Activated T-cell treated with anti-CD3 and anti-CD28 coated beads for 48 hours (primary cell): ENCODE data around the gene FBXO41.
A peak's percentile ranks its signal among the peaks of the same experiment; 100 is the strongest.
"Not testable (repeated sequence)": the region's sequence is repeated elsewhere in the genome, so short reads cannot be mapped to it uniquely, and the experiment has no call there.

ENCODE experiments used
- DNase-seq: peaks from one replicate; pipeline ENCODE4 v3.0.0-alpha.2; 2020; ENCODE audit warnings: low read depth

The FBXO41 gene

DNA sequence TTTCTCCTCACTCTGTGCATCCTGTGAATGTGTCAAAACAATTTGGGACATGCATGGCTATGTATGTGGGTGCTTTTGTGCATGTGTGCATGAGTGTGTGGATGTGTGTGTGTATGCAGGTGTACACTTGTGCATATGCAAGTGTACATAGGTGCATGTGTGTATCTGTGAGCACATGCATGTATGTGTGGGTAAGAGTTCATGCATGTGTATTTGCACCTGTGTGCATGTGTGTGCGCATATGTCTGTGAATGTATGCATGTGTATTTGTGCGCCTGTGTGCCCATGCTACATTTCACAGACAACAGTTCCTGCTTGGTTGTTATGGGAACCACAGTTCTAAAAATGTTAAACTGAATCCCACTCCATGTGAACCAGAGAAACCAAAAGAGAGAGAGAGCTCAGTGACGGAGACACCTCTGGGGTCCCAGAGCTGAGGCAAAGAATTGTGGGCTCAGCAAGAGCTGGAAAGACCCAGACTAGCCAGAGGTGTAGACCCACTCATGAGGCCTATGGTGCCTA is 1.9 kb upstream of the FBXO41 start:
- DNase-seq: no peak

DNA sequence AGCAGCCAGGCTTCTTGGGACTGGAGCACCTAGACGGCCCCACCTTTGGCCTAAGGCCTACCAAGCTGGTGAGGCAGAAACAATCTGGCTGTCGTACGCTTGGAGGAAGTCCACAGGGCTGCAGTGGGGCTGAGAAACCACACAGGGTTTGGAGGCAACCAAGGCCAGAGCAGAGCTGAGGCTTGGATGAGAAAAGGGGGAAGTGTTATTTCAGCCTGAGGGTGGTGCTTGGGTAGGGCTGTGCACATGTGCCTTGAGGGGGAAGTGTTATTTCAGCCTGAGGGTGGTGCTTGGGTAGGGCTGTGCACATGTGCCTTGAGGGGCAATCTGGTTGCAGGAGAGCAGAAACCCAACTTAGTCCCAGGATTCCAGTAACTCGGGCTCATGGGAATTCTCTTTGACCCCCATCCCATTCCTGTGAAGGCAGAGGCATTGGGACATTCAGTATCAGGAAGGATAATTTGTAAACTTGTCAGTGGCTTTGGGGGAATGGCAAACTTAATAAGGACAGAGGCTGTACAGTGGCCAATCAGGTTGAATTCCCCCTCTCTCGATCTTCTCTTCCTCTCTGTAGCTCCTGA is 971 bp upstream of the FBXO41 start:
- DNase-seq: no peak

DNA sequence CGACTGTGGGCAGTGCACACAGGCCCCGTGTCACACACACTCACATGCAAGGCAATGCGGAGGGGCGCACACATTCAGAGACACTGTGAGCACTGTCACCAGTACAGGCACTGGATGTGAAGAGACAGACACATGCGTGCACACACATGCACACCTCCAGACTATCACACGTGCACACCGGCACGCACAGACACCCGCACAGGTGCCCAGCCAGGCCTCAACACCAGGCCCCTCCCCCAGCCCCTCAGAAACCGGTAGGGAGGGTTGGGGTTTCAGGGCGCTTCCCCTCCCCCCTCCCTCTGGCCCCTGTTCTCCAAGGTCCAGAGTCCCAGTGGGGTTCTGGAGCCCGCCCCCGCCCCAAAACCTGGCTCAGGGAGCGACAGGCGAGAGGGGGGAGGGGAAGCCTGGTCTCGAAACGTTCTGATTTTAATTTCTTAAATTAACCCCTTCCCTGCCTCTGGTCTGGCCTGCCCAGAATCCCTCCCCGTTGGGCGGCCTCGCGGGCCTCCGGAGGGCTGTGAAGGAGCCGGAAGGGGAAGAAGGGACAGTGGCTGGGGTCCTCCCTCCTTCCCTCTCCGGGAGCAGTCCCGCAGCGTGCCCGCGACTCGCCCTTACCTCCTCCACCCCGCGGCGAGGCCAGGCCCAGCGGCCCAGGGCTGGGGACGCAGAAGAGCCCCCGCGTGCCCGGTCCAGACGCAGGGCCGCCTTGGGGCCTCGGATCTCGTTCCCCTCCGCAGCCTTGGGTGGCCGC is 558 bp downstream of the FBXO41 start:
- DNase-seq: peak; percentile 42

DNA sequence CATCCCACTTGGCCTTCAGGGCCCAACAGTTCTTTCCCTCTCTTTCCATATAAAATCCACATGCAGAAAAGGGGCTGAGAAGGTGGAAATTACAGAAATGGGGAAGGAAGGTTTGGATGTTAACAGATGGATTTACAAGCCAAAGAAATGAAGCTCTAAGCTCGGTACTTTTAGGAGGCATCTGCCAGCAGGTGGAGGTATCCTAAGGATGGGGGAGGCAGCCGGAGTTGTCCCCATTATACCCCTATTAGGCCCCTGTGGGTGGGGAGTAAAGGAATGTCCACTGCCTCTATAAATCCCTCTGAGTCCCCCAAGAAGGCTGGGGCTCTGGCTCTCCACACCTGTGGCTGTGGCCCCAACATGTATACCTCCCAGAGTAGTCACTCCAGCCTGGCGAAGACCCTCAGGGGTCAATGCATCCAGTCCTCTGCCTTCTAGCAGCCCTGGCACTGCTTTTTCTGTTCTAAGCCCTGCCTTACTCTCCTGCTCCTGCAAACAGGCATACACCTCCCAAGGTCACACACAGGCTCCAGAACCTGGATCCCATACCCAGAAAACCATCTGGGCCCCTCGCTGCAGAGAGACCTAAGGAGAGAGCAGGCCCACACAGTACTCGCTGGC is 1.2 kb downstream of the FBXO41 start:
- DNase-seq: no peak

DNA sequence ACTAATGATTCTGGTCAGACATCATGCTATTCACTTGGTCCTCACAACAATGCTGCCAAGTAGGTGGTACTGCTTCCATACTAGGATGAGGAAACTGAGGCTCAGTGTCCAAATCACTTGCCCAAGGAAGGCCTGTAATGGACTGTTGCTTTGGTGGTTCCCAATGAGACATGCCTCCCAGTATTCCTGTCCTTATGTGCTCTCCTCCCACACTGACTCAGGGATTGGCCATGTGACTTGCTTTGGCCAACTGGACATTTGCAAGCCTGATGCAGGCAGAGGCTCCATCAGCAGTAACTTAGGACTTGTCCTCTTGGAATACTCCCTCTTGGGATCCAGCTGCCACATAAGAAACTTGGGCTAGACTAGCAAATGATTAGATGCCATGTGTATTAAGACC is 3.0 kb downstream of the FBXO41 start:
- DNase-seq: no peak

DNA sequence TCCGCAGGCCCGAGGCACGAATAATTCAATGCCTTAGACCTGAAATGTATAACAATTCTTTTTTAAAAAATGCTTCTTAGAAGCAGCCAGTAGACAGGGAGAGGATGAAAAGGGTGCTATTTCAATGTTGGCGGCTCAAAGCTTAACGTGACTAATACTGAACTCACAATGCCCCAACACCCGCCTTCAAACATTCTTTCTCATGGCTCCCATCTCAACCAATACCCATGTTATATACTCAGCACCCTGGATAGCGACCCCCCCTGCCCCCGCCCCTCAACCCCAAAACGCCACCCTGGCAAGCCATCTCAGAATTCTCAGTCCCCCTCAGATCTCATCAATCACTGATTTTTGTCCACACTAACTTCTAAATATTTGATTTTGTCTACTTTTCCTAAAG is 4.4 kb downstream of the FBXO41 start:
- DNase-seq: no peak

DNA sequence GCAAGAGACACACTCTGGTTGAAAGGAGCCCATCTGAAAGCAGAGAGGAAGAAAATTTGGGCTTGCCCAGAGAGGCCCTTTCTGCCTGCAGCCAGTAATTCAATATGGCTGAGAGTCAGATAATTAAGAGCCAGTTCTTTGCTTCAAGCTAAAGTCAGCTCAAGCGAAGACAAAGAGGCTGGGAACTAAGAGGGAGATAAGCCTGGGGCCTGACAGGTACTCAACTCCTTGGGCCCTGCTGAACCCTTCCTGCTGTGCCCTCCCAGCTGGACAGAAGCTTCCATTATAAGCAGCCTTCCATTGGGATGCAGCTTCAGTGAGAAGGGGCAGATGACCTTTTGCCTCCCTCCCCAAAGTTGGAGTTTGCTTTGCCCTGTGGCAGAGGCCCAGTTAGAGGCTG is 12.0 kb downstream of the FBXO41 start:
- no peak for DNase-seq

DNA sequence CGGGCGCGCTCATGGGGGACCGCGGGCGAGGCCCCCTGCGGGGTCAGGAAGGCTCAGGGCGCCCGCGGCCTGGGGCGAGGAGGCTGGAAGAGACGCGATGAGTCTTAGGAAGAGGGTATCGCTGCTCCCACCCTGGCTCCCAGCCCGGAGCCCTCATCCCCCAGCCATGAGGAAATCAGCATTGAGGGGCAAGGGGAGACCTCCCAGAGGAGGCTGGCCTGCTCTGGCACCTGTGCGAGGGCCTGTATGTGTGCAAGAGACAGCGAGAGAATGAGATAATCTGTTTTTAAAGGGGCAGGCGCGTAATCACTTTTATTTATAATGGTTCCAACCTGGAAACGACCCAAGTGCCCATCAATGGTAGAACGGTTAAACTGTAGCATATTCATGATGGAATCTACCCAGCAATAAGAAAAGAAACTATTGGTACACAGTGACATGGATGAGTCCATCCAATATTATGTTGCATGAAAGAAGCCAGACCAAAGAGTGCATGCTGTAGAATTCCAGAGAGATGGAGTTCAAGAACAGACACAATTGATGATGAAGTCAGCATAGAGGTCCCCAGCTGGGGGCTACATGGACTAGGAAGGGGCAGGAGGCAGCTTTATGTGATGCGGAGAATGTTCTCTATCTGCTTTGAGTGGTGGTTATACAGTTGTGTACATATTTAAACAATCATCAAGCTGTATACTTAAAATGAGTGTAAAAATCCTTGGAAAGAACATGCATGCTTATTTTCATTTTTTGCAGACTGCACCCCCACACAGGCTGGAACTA is 14.4 kb downstream of the FBXO41 start:
- no peak for DNase-seq

DNA sequence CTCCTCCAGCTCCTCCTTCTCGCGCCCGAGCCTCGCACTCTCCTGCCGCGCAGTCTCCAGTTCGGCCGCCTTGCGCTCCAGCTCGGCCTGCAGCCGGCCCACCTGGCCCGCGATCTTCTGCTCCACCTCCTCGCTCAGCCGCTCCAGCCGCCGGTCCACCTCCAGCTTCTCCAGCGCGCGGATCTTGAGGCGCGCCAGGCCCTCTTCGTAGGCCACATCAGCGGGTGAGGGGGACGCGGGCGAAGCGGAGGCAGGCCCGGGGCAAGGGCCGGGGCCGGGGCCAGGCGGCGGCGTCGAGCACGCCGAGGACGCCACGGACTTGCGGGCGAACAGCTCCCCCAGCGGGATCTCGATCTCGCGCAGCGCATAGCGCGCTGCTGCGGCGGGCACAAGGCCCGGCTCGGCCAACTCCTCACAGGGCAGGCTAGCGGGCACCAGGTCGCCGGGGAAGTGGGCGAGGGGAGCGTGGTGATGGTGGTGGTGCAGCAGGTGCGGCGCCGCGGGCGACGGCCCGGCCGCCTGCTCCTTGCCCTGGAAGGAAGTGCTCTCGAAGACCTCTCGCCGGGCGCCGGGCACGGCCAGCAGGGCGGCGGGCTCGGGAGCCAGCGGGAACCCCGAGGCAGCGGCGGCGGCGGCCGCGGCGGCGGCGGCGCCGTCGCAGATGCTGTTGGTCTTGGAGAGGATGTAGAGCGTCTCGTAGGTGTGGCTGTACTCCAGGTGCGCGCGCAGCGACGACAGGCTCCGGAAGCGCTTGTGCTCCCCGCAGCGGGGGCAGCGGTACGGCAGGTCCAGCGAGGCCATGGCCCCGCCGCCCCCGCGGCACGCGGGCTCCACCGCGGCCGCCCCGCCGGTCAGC is 15.2 kb downstream of the FBXO41 start:
- DNase-seq: peak; percentile 62

DNA sequence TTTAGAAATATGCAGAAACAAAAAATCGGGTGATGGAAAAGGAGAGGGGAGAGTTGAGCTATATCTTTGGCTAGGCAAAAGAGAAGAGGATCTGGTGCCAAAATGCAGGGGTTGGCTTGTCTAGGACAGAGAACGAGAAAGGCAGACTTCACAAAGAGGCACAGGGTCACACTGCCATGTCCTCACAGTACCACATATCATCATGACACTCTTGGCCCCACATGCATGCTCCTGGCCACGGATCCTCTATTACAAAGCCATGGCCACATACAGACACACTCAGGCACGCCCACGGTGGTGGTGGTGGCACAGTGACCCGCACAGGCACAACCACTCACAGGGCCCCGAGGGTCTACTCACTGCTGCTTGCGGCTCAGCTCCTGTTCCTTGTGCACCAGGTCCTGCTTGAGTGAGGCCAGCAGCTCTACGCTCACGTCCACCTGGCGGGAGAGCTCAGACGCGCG is 15.9 kb downstream of the FBXO41 start:
- DNase-seq: no peak

DNA sequence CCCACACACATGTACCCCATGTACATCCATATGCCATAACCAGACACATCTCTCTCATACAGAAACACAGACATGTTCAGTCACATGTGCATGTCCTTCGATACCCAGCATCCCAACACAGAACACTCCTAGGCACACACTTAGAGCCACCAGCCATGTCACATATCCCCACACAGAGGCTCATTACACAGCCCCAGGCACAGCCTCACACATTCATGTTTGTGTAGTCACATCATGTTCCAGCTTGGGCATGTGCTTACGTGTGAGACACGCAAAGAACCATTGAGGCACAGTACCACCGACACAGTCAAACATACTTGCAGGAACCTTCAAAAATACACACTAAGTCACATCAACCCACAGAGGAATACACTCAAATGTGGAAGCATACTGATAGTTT is 17.3 kb downstream of the FBXO41 start:
- DNase-seq: no peak

DNA sequence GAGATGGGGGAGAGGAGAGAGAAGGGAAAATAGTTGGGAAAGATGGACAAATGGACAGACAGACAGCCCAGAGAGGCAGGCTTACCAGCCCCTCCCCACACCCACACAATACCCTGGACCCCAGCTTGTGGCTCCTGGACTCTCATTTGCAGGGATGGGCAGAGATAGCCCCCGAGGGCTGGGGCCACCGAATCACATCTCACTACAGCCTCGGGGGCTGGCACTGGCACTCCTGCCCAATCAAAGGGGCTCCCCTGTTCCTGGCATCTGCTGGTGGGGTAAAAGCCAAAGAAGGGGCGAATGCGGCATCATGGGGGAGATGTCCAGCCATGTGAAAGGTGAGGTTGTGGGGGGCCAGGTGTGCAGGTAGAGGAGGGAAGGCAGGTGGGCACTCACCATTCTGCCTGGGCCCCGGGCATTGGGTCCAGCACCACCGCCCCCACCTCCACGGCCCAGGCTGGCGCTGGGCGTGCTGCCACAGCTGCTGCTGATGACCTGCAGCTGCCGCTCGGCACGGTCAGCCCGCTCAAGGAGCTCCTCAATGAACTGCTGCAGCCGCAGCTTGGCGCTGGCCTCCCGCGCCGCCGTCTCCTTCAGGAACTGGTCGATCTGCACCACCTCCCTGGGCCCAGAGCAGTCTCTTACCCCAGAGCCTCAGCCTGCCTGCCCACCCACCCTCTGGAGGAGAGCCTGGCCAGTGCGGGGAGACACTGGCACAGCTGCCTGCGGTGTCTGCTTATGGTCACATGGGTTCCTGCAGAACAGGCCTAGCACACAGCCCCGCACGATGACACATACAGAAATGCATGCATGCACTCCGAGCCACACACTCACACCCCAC is 18.0 kb downstream of the FBXO41 start:
- DNase-seq: no peak

DNA sequence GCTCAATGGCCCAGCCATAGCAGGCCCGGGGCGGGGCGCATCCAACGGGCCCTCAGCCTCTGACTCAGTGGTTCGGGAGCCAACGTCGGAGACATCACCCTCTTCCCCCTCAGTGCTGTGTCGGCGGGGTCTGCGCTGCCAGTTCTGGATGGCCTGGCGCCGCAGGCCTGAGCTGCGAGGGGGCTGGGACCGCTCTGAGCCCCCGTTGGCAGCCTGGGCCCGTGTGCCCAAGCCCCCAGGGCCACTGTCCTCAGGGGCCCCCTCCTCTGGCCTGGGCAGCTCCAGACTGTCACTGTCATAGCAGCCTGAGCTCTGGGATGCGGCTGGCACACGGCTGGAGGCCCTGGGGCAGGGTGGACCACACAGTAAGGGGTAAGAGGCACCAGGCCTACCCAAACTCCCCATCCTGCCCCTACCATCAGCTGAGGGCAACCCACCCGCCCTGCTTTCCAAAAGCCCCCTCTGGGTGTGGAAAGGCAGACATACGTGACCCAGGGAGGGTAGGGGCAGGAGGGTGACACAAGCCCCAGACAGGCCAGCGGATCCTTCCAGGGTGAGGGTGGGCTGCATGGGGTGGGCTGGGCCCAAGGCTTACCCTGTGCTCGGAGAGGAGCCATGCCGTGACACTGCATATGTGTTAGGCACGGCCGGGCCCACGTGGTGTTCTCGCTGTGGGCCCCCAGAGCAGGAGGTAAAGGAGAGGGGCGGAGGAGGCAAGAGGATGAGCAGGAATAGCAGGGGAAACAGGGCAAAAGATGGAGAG is 18.8 kb downstream of the FBXO41 start:
- DNase-seq: no peak

DNA sequence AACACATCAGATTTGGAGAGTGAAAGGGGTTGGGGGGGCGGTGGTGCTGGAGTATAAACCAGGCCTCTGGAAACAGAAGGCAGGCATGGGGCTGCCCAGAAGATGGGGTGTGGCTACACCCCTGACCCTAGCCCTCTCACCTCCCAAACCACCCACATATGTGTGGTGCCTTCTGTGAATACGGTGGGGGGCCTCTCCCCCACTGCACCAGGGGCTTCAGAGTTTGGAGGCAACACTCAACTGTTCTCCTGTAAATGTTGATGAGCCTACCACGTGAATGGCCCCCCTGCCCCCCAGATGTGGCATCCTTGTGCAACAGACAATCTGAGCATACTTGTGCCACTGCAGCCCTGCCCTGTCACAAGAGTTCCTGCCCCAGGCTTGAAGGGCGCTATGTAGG is 19.5 kb downstream of the FBXO41 start:
- DNase-seq: no peak

DNA sequence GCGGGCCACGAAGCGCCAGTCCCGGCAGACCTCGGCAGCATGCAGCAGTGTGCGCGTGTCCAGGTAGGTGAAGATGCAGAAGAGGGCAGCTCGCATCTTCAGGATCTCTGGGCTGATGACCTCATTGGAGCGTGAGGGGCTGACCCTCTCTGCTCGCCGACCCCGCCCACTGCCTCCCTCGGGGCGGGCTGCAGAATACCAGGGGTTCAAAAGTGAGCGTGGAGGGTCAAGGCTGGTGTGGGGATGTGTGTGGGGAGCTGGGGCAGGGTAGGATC is 20.0 kb downstream of the FBXO41 start:
- no peak for DNase-seq

DNA sequence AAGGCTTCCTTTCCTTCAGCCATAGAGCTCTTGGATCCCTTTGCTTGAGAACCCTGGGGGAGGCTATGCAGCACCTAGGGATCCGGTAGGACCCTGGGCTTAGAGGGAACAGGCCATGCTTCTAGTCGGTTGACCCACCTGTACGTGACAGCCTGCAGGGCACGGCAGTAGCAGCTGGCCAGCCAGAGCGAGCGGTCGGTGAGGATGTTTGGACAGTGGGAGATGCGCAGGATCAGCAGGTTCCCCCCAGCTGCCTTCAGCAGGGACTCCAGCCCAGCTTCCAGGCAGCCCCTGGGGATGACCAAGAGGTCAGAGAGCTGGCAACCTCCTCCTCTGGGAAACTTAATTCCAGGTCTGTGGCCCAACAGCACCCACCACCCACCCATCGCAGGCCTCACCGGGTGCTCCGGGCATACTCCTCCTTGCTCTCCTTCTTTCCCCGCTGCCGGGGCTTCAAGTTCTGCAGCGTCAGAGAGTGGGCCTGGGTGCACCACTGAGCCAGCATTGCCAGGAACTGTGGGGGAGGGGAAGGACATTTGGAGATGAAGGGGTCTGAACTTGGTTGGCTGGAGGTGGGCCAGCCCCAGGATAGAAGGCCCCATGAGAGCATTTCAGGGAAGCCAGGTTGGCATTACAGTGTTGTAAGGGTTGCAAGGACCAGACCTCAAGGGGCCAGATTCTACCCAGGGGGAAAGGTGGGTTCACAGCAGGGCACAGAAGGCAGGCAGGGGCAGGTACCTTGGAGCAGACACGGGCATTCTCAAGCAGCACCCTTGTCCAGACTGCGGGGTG is 20.5 kb downstream of the FBXO41 start:
- no peak for DNase-seq

DNA sequence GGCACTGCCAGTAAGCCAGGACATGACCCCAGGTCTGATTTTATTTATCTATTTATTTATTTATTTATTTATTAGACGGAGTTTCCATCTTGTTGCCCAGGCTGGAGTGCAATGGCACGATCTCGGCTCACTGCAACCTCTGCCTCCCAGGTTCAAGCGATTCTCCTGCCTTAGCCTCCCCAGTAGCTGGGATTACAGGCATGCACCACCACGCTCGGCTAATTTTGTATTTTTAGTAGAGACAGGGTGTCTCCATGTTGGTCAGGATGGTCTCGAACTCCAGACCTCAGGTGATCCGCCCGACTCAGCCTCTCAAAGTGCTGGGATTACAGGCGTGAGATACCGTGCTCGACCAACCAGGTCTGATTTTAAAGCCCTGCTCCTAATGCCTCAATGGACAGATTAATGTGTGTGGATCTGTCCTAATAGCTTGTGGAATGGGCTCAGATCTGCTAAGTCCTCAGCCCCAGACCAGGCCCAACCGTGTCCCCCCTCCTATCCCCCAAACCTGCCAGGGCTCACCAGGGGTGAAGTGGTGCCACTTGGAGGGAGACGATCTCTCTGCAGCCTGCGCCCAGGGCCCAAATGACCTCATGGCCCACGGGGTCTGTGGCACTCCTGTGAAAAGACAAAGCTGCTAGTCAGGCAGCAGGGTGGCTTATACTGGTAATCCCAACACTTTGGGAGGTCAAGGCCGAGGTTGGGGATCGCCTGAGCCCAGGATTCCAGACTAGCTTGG is 21.4 kb downstream of the FBXO41 start:
- DNase-seq: not testable (repeated sequence)

DNA sequence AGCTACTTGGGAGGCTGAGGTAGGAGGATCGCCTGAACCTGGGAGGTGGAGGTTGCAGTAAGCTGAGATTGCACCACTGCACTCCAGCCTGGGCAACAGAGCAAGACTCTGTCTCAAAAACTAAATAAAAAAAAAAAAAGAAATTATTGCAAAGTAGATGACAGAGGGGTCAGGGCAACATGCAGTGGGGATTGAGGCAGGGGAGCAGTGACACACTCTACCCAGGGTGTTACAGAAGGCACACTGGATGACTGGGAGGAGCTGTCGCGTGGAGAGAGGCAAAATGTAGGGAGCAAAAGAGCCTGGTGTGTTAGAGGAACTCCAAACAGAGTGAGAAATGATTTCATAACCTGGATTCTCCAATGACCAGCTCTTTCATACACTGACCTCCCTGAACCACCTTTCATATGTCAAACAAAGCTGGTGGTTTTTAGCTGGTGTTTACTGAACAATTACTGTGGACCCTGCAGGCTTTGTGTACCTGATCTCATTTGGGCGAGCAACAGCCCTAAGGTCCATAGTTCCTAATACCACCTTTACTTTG is 22.1 kb downstream of the FBXO41 start:
- DNase-seq: no peak
